Neural progenitor cell (in vitro differentiated cells): ENCODE results near the gene EIF1B. TPM values are rescaled to one million over a fixed set of nuclear protein-coding genes. Genes with fewer than 3 reads are reported as not detected.

Source experiments
- DNase-seq: peaks from one replicate; pipeline ENCODE4 v3.0.0-alpha.2; 2016; ENCODE audit warnings: low spot score
- H2AFZ ChIP-seq: fragments of 200-600 bp; sonication (generic); replicated peaks from 2 replicates; pipeline ENCODE4 v1.6.1; 2016; ENCODE audit warnings: antibody characterized with exemption
- H3F3A ChIP-seq: fragments of 200-600 bp; sonication (generic); 2 replicates; pipeline ENCODE4 v1.6.1; 2016; ENCODE audit warnings: antibody characterized with exemption, low read depth
- H3K27ac ChIP-seq: fragments of 200-600 bp; sonication (generic); 2 replicates; pipeline ENCODE4 v1.5.1; 2016; ENCODE audit warnings: mild to moderate bottlenecking
- H3K27me3 ChIP-seq: fragments of 200-600 bp; sonication (generic); 2 replicates; pipeline ENCODE4 v1.6.1; 2016; ENCODE audit warnings: mild to moderate bottlenecking, moderate library complexity
- H3K36me3 ChIP-seq: fragments of 200-600 bp; sonication (generic); 2 replicates; pipeline ENCODE4 v1.5.1; 2016
- H3K4me1 ChIP-seq: fragments of 200-600 bp; sonication (generic); 2 replicates; pipeline ENCODE4 v1.6.1; 2016; ENCODE audit warnings: mixed run types
- H3K4me2 ChIP-seq: fragments of 200-600 bp; sonication (generic); 2 replicates; pipeline ENCODE4 v1.6.1; 2016
- H3K4me3 ChIP-seq: fragments of 200-600 bp; sonication (generic); 2 replicates; pipeline ENCODE4 v1.5.1; 2016
- H3K79me2 ChIP-seq: fragments of 200-600 bp; sonication (generic); 2 replicates; pipeline ENCODE4 v1.6.1; 2016; ENCODE audit warnings: low read depth
- H3K9ac ChIP-seq: fragments of 200-600 bp; sonication (generic); 2 replicates; pipeline ENCODE4 v1.6.1; 2016
- H3K9me3 ChIP-seq: fragments of 200-600 bp; sonication (generic); 2 replicates; pipeline ENCODE4 v1.5.1; 2016; ENCODE audit warnings: low read depth
- H4K20me1 ChIP-seq: fragments of 200-600 bp; sonication (generic); 2 replicates; pipeline ENCODE4 v1.6.1; 2016; ENCODE audit warnings: low read depth
- H3K27ac Mint-ChIP-seq: 3 replicates; pipeline ENCODE4 v1.8.0; 2021; ENCODE audit warnings: mixed read lengths
- H3K27me3 Mint-ChIP-seq: 2 replicates; pipeline ENCODE4 v1.8.0; 2022; ENCODE audit warnings: low read depth, mild to moderate bottlenecking, inconsistent platforms, moderate library complexity, mixed read lengths; ENCODE audit not compliant: insufficient read depth
- H3K36me3 Mint-ChIP-seq: 3 replicates; pipeline ENCODE4 v1.8.0; 2021; ENCODE audit warnings: mixed read lengths
- H3K4me1 Mint-ChIP-seq: 3 replicates; pipeline ENCODE4 v1.8.0; 2021; ENCODE audit warnings: mixed read lengths
- H3K4me3 Mint-ChIP-seq: 3 replicates; pipeline ENCODE4 v1.8.0; 2021; ENCODE audit warnings: mild to moderate bottlenecking, moderate library complexity, mixed read lengths
- H3K9me3 Mint-ChIP-seq: 3 replicates; pipeline ENCODE4 v1.8.0; 2020; ENCODE audit warnings: mixed read lengths
- CTCF ChIP-seq: fragments of 200-600 bp; sonication (generic); IDR thresholded peaks from 2 replicates; pipeline ENCODE4 v1.5.1; 2017; ENCODE audit warnings: antibody characterized with exemption, mild to moderate bottlenecking
- EZH2 ChIP-seq: fragments of 200-600 bp; sonication (generic); IDR thresholded peaks from 2 replicates; pipeline ENCODE4 v1.6.1; 2017; ENCODE audit warnings: antibody characterized with exemption, mild to moderate bottlenecking, moderate library complexity
- EZH2phosphoT487 ChIP-seq: fragments of 200-600 bp; sonication (generic); IDR thresholded peaks from 2 replicates; pipeline ENCODE4 v1.6.1; 2017; ENCODE audit warnings: antibody characterized with exemption
- total RNA-seq: library from RNA; depleted of rRNA; stranded (reverse); fragments of >200 nt; gene quantifications from 2 replicates; pipeline ENCODE4 v1.2.3, GENCODE V29; 2015; ENCODE audit warnings: low replicate concordance

EIF1B gene
- total RNA-seq, 1 donor from 2014 or later, result 45.3 TPM

DNA sequence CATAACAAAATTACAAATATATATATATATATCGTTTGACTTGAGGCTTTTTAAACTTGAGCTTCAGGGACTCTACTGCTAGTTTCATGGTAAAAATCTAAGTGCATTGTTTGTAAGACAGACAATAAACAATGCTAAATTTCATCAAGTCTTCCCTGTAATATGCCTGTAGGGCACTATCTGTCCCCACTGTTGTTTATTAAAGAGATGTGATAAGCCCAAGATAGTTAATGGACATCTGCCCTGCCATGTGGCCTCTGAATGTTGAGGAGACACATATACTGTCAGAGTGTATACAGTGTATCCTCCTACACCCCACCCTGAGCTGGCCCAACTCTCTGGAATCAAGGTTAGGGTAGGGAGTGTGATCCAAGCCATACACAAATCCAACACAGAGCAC, 15.1 kb upstream of the EIF1B start:
- Histone ChIP-seq H3K4me1 (peaks cover 9% of the 10 kb centered on the region), H3K4me3 (no peak overlapping the region), H3K4me2 (no peak overlapping the region), H4K20me1 (no peaks in the 10 kb centered on the region), H3K9ac (no peak overlapping the region), H3K9me3 (no peaks in the 10 kb centered on the region), H3K79me2 (no peaks in the 10 kb centered on the region), H3K27me3 (no peaks in the 10 kb centered on the region), H3K27ac (no peak overlapping the region), H3K36me3 (no peaks in the 10 kb centered on the region), H3F3A (no peaks in the 10 kb centered on the region), H2AFZ (no peak overlapping the region)
- TF ChIP-seq EZH2phosphoT487 (no peak), EZH2 (no peak), CTCF (no peak)
- Mint-ChIP-seq H3K36me3 (no peaks in the 10 kb centered on the region), H3K4me1 (peaks cover 27% of the 10 kb centered on the region), H3K27me3 (peaks cover 2% of the 10 kb centered on the region), H3K27ac (peak overlapping the region; percentile 30), H3K9me3 (no peaks in the 10 kb centered on the region), H3K4me3 (no peak overlapping the region)
- no peak for DNase-seq

DNA sequence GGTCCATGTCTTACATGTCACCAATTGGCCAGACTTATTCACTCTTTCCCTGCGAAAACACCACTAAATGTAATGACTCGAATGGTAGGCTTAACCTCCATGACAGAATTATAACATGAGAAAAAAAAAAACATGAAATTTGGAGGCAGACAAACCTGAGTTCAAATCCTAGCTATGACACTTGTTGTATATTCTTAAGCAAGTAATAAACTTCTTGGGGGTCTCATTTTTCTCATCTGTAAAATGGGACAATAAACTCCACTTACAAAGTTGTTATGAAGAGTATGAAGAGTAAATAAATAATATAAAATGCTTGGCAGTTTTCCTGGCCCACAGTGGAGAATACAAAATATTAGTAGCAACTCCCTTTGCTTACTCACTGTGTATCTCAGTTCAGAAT, 11.4 kb upstream of the EIF1B start:
- no peak for DNase-seq
- H3K9me3 Mint-ChIP-seq, result no peaks in the 10 kb centered on the region

GRCh38 chr3:40299130-40299720, 10.3 kb upstream of the EIF1B start:
- Histone ChIP-seq H2AFZ (no peak overlapping the region), H3F3A (no peaks in the 10 kb centered on the region), H3K27ac (no peak overlapping the region), H3K4me3 (no peak overlapping the region), H3K79me2 (no peaks in the 10 kb centered on the region), H3K9me3 (no peaks in the 10 kb centered on the region), H3K27me3 (no peaks in the 10 kb centered on the region), H4K20me1 (no peaks in the 10 kb centered on the region), H3K4me1 (no peaks in the 10 kb centered on the region), H3K9ac (no peak overlapping the region), H3K4me2 (no peak overlapping the region), H3K36me3 (no peaks in the 10 kb centered on the region)
- H3K4me3 Mint-ChIP-seq, result no peak overlapping the region
- no peaks in the 10 kb centered on the region for H3K27me3 Mint-ChIP-seq
- TF ChIP-seq EZH2phosphoT487 (no peak), CTCF (no peak), EZH2 (no peak)
- H3K36me3 Mint-ChIP-seq, result no peaks in the 10 kb centered on the region
- H3K4me1 Mint-ChIP-seq, result no peaks in the 10 kb centered on the region
- no peak overlapping the region for H3K27ac Mint-ChIP-seq
- DNase-seq, result no peak
- H3K9me3 Mint-ChIP-seq, result no peaks in the 10 kb centered on the region

More for the DNA sequence above, 11.4 kb upstream of the EIF1B start:
- Histone ChIP-seq H3K9me3 (no peaks in the 10 kb centered on the region), H3F3A (no peaks in the 10 kb centered on the region), H3K4me2 (no peak overlapping the region), H3K4me1 (no peaks in the 10 kb centered on the region), H3K36me3 (no peaks in the 10 kb centered on the region), H3K79me2 (no peaks in the 10 kb centered on the region), H3K27me3 (no peaks in the 10 kb centered on the region), H3K27ac (no peak overlapping the region), H4K20me1 (no peaks in the 10 kb centered on the region), H3K4me3 (no peak overlapping the region), H3K9ac (no peak overlapping the region), H2AFZ (no peak overlapping the region)
- no peaks in the 10 kb centered on the region for H3K36me3 Mint-ChIP-seq
- no peak overlapping the region for H3K27ac Mint-ChIP-seq
- TF ChIP-seq EZH2 (no peak), EZH2phosphoT487 (no peak)
- no peak overlapping the region for H3K4me3 Mint-ChIP-seq
- peaks cover 6% of the 10 kb centered on the region for H3K4me1 Mint-ChIP-seq
- no peaks in the 10 kb centered on the region for H3K27me3 Mint-ChIP-seq

GRCh38 chr3:40299721-40300335, 9.7 kb upstream of the EIF1B start:
- Mint-ChIP-seq H3K9me3 (no peaks in the 10 kb centered on the region), H3K36me3 (no peaks in the 10 kb centered on the region), H3K27me3 (no peaks in the 10 kb centered on the region), H3K4me1 (no peaks in the 10 kb centered on the region), H3K4me3 (no peak overlapping the region), H3K27ac (no peak overlapping the region)
- Histone ChIP-seq H3K4me2 (no peak overlapping the region), H4K20me1 (no peaks in the 10 kb centered on the region), H2AFZ (no peak overlapping the region), H3K27ac (no peak overlapping the region), H3K4me1 (no peaks in the 10 kb centered on the region), H3K79me2 (no peaks in the 10 kb centered on the region), H3K9ac (no peak overlapping the region), H3K9me3 (no peaks in the 10 kb centered on the region), H3K4me3 (no peak overlapping the region), H3K27me3 (no peaks in the 10 kb centered on the region), H3K36me3 (no peaks in the 10 kb centered on the region), H3F3A (no peaks in the 10 kb centered on the region)
- DNase-seq, result no peak
- TF ChIP-seq EZH2phosphoT487 (no peak), CTCF (no peak), EZH2 (no peak)
